HG03565 (cell line): ENCODE measurements around the gene SRRM2.

Experiments used
- ATAC-seq: cut with Tn5 transposase; IDR thresholded peaks from one replicate; pipeline ENCODE4 v1.9.1; 2021; ENCODE audit warnings: mild to moderate bottlenecking, moderate library complexity; ENCODE audit not compliant: unreplicated experiment

Gene SRRM2

GRCh38 chr16:2775765-2776499 lies 23.5 kb downstream of the SRRM2 start:
- ATAC-seq = no peak

- ATAC-seq = peak; percentile 27
These were observed 24.2 kb downstream of the SRRM2 start for GRCh38 chr16:2776500-2777139.

GRCh38 chr16:2777231-2777902 lies 24.9 kb downstream of the SRRM2 start, which contains the start of gene ELOB:
Gene ELOB, minus strand, starts transcription at chr16:2777280. Its CDS starts 41 bp downstream, at chr16:2777239.
- ATAC-seq = peak; percentile 64

- ATAC-seq = no peak
These were observed 25.6 kb downstream of the SRRM2 start for GRCh38 chr16:2777903-2778629.

GRCh38 chr16:2778630-2778958 lies 26.2 kb downstream of the SRRM2 start:
- no peak for ATAC-seq

GRCh38 chr16:2779151-2779920 lies 26.9 kb downstream of the SRRM2 start:
- no peak for ATAC-seq

GRCh38 chr16:2779978-2780898 lies 27.8 kb downstream of the SRRM2 start:
- no peak for ATAC-seq

- no peak for ATAC-seq
These were observed 30.3 kb downstream of the SRRM2 start for GRCh38 chr16:2782583-2783351.

GRCh38 chr16:2783581-2784357 lies 31.3 kb downstream of the SRRM2 start:
- no peak for ATAC-seq

GRCh38 chr16:2784358-2785100 lies 32.1 kb downstream of the SRRM2 start:
- ATAC-seq = no peak

GRCh38 chr16:2785101-2785991 lies 32.9 kb downstream of the SRRM2 start:
- ATAC-seq = no peak

GRCh38 chr16:2786061-2786825 lies 33.8 kb downstream of the SRRM2 start:
- ATAC-seq = no peak

- no peak for ATAC-seq
These were observed 34.4 kb downstream of the SRRM2 start for GRCh38 chr16:2786826-2787151.

- ATAC-seq = no peak
These were observed 35.0 kb downstream of the SRRM2 start, which contains the start of gene PRSS33 for GRCh38 chr16:2787406-2787805. Gene PRSS33, minus strand, starts transcription at chr16:2787560. Its CDS starts 1,013 bp downstream, at chr16:2786547.

GRCh38 chr16:2787961-2788360 lies 35.5 kb downstream of the SRRM2 start:
- no peak for ATAC-seq

GRCh38 chr16:2790631-2791030 lies 38.2 kb downstream of the SRRM2 start:
- ATAC-seq = no peak
